Measurements from ENCODE around the gene NWD2.

GRCh38 chr4:37244583-37245390, at the start of gene NWD2:
- TF ChIP-seq EZH2 (IDR thresholded peaks at IDR 0.05; ENCODE audit: low read length) (no peak), CTCF (optimal IDR thresholded peaks at IDR 0.05 in 1 of 3, IDR thresholded peaks at IDR 0.05 in 1 of 3, conservative IDR thresholded peaks at IDR 0.05 in 1 of 3; ENCODE audit: extremely low read depth in 1 of 3, insufficient read depth in 2 of 3, low read length in 3 of 3) (no peak)

All from keratinocyte (primary cell).